WI38 (cell line): ENCODE measurements around the gene TIGD6.

Experiments used
- H3K4me3 ChIP-seq: 2 replicates; pipeline ENCODE4 v1.5.1; 2011; ENCODE audit warnings: low read depth, mild to moderate bottlenecking, control low read depth, low read length
- CTCF ChIP-seq: IDR thresholded peaks from 2 replicates; pipeline ENCODE4 v1.5.1; 2012; ENCODE audit warnings: low read depth, mild to moderate bottlenecking, control low read depth, low read length

Gene TIGD6

GRCh38 chr5:149990518-149991376, 9.7 kb downstream of the TIGD6 start:
- TF ChIP-seq CTCF, result peak; percentile 85
- no peak overlapping the region for H3K4me3 ChIP-seq

GRCh38 chr5:149988126-149988525, 12.3 kb downstream of the TIGD6 start:
- no peak overlapping the region for H3K4me3 ChIP-seq
- no peak for TF ChIP-seq CTCF

GRCh38 chr5:149982505-149982904, 17.9 kb downstream of the TIGD6 start:
- H3K4me3 ChIP-seq, result no peak overlapping the region
- no peak for TF ChIP-seq CTCF

DNA sequence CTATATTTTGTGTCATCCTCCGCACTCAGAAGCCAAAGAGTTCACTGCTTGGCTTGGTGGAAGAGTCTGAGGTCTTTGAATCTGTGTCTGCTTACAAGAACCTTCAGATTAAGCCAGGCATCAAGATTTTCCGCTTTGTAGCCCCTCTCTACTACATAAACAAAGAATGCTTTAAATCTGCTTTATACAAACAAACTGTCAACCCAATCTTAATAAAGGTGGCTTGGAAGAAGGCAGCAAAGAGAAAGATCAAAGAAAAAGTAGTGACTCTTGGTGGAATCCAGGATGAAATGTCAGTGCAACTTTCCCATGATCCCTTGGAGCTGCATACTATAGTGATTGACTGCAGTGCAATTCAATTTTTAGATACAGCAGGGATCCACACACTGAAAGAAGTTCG, 19.2 kb downstream of the TIGD6 start:
- no peak for TF ChIP-seq CTCF
- no peak overlapping the region for H3K4me3 ChIP-seq

DNA sequence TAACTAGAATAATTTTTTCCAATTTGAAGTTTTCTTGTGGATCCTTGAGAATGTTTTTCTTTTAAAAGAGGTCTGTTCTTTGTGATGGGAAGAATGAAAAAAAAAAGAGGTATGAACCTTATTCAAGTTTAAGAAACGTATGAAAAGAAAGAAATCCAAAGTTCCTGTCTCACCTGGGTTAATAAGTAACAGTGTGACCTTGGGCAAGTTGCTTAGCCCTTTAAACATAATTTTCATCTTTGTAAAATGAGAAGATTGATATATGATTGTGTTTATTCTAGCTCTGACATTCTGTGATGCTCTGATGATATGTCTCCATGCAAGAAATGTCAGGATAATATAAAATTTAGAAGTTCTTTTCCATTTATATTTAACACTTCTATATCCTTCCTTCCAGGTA, 20.6 kb downstream of the TIGD6 start:
- TF ChIP-seq CTCF, result no peak
- no peak overlapping the region for H3K4me3 ChIP-seq

GRCh38 chr5:149975409-149975808, 25.0 kb downstream of the TIGD6 start:
- H3K4me3 ChIP-seq, result no peak overlapping the region
- TF ChIP-seq CTCF, result no peak

DNA sequence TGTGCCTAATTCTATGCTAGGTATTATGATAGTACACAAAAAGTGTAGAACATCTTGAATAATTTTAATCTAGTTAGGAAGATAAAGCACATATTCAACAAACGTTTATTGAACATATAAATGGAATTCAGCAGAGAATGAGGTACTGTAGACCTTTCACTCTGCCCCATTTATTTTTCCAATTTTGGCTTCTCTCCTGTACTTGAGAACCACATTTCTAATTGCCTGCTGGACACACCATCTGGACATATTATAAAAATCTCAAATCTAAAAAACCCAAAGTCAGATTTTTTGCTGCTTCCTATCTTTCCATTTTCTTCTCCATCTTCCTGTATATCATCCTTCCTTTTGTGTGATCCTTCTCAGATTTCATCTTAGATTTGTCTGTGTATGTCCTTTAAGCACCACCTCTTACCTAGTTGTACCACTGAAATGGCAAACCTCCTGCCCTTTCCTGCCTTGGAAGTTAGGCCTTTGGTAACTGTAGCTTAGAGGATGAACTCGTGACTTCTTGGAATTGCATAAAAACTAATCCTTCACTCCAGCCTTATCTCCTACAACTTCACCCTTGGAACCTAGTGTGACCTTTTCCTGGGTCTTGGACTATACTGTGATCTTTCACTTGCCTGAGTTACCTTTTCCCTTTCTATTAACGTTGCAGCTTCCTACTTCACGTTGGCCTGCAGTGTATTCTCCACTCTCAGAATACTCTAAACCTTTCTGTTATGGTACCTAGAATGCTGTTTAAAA, 31.1 kb downstream of the TIGD6 start:
- TF ChIP-seq CTCF, result no peak
- H3K4me3 ChIP-seq, result no peak overlapping the region
